ENCODE data around the gene SARDH. TPM values are rescaled to one million over a fixed set of nuclear protein-coding genes. Genes with fewer than 3 reads are reported as not detected.

SARDH gene
- total RNA-seq, 2 experiments from 2014 or later, result 5.5 to 5.6 TPM

- intact Hi-C loops (cut with micrococcal nuclease), result loop anchor here (10.0 kb wide), 1 partner anchor 66 kb away; no protein-coding TSS in a partner anchor
- DNase-seq (peak; percentile 29), ATAC-seq (no peak)
- Mint-ChIP-seq H3K4me3 (no peak overlapping the region), H3K27me3 (peaks cover 41% of the 10 kb centered on the region), H3K9me3 (no peaks in the 10 kb centered on the region), H3K36me3 (ENCODE audit: low read depth) (no peaks in the 10 kb centered on the region), H3K27ac (no peak overlapping the region), H3K4me1 (ENCODE audit: low read depth) (peaks cover 25% of the 10 kb centered on the region)
- POLR2A ChIA-PET, result interaction anchor here (0.6 to 1.1 kb wide), 2 partner anchors 25 to 78 kb away, joined by 3 read pairs; no protein-coding TSS in a partner anchor
- CTCF ChIA-PET, result interaction anchor here (0.9 to 2.8 kb wide), 5 partner anchors 24 to 84 kb away, joined by 3 to 8 read pairs (median 8); no protein-coding TSS in a partner anchor
- no peak for TF ChIP-seq CTCF (IDR thresholded peaks at IDR 0.05)
Measured at GRCh38 chr9:133658442-133659431, 79.4 kb downstream of the SARDH start.

GRCh38 chr9:133657120-133657661, 81.0 kb downstream of the SARDH start:
- Mint-ChIP-seq H3K9me3 (no peaks in the 10 kb centered on the region), H3K27ac (no peak overlapping the region), H3K4me1 (ENCODE audit: low read depth) (peaks cover 25% of the 10 kb centered on the region), H3K27me3 (peaks cover 49% of the 10 kb centered on the region), H3K4me3 (no peak overlapping the region), H3K36me3 (ENCODE audit: low read depth) (no peaks in the 10 kb centered on the region)
- no peak for TF ChIP-seq CTCF (IDR thresholded peaks at IDR 0.05)
- CTCF ChIA-PET, result interaction anchor here (1.0 to 2.8 kb wide), 5 partner anchors 27 to 85 kb away, joined by 3 to 8 read pairs (median 3); no protein-coding TSS in a partner anchor
- ATAC-seq, result no peak
- intact Hi-C loops (cut with micrococcal nuclease), result loop anchor here (10.0 kb wide), 1 partner anchor 68 kb away; no protein-coding TSS in a partner anchor
- POLR2A ChIA-PET, result no interaction called here
- no peak for DNase-seq

- peaks cover 51% of the 10 kb centered on the region for H3K27me3 Mint-ChIP-seq
- no peaks in the 10 kb centered on the region for H3K36me3 Mint-ChIP-seq (ENCODE audit: low read depth)
- H3K4me1 Mint-ChIP-seq (ENCODE audit: low read depth), result peaks cover 25% of the 10 kb centered on the region
- ATAC-seq (peak; percentile 78), DNase-seq (peak; percentile 55)
- intact Hi-C loops (cut with micrococcal nuclease), result loop anchor here (10.0 kb wide), 1 partner anchor 68 kb away; no protein-coding TSS in a partner anchor
- H3K4me3 Mint-ChIP-seq, result no peak overlapping the region
- peak; percentile 25 for TF ChIP-seq CTCF (IDR thresholded peaks at IDR 0.05)
- POLR2A ChIA-PET, result no interaction called here
- no peaks in the 10 kb centered on the region for H3K9me3 Mint-ChIP-seq
- H3K27ac Mint-ChIP-seq, result no peak overlapping the region
- CTCF ChIA-PET, result interaction anchor here (0.6 to 2.8 kb wide), 7 partner anchors 21 to 85 kb away, joined by 3 to 8 read pairs (median 3); no protein-coding TSS in a partner anchor
Measured at GRCh38 chr9:133656211-133657119, 81.7 kb downstream of the SARDH start.

- CTCF ChIA-PET, result interaction anchor here (0.9 to 1.7 kb wide), 4 partner anchors 48 to 86 kb away, joined by 3 to 4 read pairs (median 3); no protein-coding TSS in a partner anchor
- intact Hi-C loops (cut with micrococcal nuclease), result loop anchor here (10.0 kb wide), 1 partner anchor 69 kb away; no protein-coding TSS in a partner anchor
- no peak for TF ChIP-seq CTCF (IDR thresholded peaks at IDR 0.05)
- Mint-ChIP-seq H3K27ac (no peak overlapping the region), H3K4me1 (ENCODE audit: low read depth) (peaks cover 25% of the 10 kb centered on the region), H3K4me3 (no peak overlapping the region), H3K9me3 (no peaks in the 10 kb centered on the region), H3K36me3 (ENCODE audit: low read depth) (no peaks in the 10 kb centered on the region), H3K27me3 (peaks cover 51% of the 10 kb centered on the region)
- ATAC-seq, result no peak
- no peak for DNase-seq
- POLR2A ChIA-PET, result no interaction called here
Measured at GRCh38 chr9:133655701-133656100, 82.5 kb downstream of the SARDH start.

Measured in activated CD8-positive, alpha-beta T cell treated with anti-CD3 and anti-CD28 coated beads for 36 hours (primary cell).